NCI-H526 (cell line): ENCODE measurements around the gene BAD.

Experiments used
- DNase-seq, 2 experiments: peaks; one replicate each; lab custom pipeline; 2025; lab: John Stamatoyannopoulos, UW

The BAD gene

DNA sequence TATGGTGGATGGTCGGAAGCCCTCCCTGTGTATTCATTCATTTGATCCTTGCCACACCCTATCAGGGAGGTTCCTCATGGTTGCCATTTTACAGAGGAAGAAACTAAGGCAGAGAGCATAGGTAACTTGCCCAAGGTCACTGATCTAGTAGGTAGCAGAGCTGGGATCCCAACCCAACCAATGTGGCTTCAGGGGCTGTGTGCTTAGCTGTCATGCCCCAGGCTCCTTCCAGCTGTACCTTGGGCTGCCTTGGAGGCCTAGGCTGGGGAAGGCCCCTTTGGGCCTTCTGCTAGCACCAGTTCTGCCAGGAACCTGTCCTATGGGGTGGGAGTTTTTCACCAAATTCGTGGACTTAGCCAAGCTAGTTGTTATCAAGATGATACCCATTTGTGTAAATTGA is 8.6 kb downstream of the BAD start:
- DNase-seq: no peak

GRCh38 chr11:64275031-64275800 is 9.2 kb downstream of the BAD start:
- no peak for DNase-seq

- DNase-seq: peak; percentile 100
These were observed 14.8 kb downstream of the BAD start for GRCh38 chr11:64269540-64270220.

DNA sequence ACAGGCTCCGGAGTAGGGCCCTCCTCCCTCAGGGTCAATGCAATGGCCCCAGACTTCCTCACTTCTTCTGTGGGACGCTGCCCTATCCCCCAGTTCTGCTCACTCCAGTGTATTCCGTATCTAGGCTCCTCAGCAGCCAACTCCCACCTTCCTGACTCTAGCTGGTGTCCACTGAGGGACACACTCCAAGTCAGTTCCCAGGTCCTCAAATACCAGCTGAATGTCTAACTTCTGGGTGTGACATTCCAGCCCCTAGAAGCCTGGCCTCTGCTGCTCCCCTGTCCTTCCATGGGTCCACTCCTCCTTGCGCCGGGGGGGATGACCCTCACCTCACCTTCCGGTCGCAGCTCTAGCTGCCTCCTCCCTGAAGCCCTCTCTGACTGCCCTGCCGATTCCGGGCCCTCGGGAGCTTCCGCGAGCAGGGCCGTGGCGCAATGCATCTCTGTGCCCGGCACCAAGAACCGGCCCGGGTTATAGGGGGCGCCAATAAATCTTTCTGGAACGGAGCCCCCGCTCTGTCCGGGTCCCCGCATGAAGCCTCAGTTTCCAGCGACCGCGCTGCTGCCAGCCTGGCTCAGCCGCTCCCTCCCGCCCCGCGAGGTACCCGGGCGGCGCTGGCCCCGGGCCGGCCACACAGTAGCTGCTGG is 15.4 kb downstream of the BAD start:
- peak in 1 of 2 experiments; percentile 47 for DNase-seq

GRCh38 chr11:64268025-64268892 is 16.2 kb downstream of the BAD start:
- no peak for DNase-seq

- peak in 1 of 2 experiments; percentile 73 for DNase-seq
These were observed 17.1 kb downstream of the BAD start for GRCh38 chr11:64267207-64267945.

DNA sequence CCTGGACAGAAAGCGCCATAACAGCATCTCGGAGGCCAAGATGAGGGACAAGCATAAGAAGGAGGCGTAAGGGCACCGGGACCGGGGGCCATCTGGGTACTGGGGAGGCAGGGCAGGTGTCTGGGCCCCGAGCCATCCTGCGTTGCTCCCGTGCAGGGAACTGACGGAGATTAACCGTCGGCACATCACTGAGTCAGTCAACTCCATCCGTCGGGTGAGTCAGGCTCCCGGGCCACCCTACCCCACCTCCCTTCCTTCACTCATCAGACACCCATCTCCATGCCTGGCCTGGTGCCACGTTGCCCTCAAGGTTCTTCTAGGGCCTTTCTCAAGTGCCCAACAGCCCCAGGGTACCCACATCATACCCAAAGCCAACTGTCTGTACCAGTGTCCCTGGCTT is 18.1 kb downstream of the BAD start:
- no peak for DNase-seq

DNA sequence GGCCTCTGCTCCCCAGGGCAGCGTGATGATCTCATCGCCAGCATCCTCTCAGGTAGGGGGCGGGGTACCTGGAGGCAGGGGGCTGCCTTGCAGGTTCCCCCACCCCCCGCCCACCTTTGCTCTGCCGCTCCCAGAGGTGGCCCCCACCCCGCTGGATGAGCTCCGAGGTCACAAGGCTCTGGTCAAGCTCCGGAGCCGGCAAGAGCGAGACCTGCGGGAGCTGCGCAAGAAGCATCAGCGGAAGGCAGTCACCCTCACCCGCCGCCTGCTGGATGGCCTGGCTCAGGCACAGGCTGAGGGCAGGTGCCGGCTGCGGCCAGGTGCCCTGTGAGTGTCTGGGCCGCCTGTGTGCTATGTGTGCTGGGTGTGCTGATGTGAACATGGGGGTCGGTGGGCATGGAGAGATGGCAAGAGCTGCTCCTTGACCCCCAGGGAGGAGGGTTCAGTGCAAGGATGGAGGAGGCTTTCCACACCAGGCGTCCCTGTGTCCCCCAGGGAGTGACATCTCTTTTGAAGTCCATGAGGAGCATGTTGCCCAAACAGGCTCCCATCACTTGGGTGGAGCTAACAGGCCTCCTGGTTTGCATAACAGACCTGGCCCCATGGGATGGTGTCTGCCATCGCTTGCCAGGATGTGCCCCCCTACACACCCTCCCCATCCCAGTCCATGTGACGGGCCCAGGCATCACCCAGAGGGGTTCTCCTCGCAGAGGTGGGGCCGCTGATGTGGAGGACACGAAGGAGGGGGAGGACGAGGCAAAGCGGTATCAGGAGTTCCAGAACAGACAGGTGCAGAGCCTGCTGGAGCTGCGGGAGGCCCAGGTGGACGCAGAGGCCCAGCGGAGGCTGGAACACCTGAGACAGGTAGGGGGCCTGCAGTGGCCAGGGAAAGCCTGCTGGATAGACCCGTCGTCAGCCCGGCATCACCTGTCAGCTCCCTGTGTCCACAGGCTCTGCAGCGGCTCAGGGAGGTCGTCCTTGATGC is 19.0 kb downstream of the BAD start:
- peak; percentile 94 to 97 for DNase-seq

DNA sequence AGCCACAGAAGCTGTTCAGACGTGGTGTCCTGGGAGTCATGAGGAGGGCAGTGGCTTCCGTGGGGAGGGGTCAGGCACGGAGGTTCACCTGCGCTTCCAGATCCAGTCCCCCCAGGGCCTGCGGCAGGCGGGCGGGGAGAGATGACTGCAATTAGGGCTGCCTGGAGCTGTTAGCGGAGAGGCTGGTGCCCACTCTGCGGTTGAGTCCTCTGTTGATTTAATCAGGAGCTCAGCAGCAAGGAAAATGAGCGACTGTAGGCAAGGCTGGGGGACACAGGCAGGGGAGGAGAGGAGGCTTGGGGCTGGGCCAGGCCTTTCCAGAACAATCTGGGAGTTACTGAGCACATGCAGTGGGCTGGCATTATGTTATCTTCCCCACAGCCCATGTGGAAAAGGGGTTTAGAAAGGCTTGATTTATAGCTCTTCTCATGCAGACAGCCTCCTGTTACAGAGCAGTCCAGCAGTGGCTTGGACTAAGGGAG is 20.1 kb downstream of the BAD start:
- peak; percentile 75 to 90 for DNase-seq

- no peak for DNase-seq
These were observed 20.5 kb downstream of the BAD start for GRCh38 chr11:64263947-64264317.

GRCh38 chr11:64263021-64263946 is 21.2 kb downstream of the BAD start:
- DNase-seq: peak in 1 of 2 experiments; percentile 21

GRCh38 chr11:64262271-64263002 is 22.0 kb downstream of the BAD start:
- DNase-seq: no peak

GRCh38 chr11:64261556-64262080 is 22.8 kb downstream of the BAD start:
- no peak for DNase-seq

- DNase-seq: no peak
These were observed 24.2 kb downstream of the BAD start for GRCh38 chr11:64260147-64260708.

DNA sequence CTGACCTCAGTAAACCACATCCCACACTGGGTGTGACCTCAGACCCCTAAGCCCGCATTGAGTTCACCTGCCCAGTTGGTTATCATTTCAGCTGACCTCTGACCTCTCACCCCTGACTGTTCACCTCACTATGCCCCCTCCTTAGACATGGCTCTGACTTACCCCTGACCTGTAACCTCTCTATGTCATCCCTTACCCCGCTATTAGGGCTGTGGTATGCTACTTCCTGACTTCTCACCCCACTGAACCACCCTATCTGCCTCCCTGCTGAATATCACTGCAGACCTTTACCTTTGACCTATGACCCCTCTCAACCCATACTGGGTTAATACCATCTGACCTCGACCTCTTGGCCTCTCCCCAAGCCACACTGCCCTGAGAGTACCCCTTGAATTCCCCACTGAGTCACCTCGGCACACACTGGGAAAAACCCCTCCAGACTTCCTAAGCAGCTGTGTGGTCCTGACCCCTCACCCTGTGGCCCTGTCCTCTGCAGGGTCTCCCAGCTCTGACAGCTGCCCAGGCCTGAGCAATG is 24.9 kb downstream of the BAD start:
- DNase-seq: no peak

GRCh38 chr11:64258946-64259532 is 25.4 kb downstream of the BAD start:
- DNase-seq: no peak

- DNase-seq: no peak
These were observed 26.1 kb downstream of the BAD start for GRCh38 chr11:64258356-64258755.
